Neuronal stem cell (in vitro differentiated cells): Measurements from ENCODE around the gene COL6A1.

Experiments
- DNase-seq: peaks from one replicate; pipeline ENCODE4 v3.0.0-alpha.2; 2013; ENCODE audit warnings: low spot score
- H2AFZ ChIP-seq: one replicate; pipeline ENCODE4 v1.6.1; 2013; ENCODE audit warnings: mild to moderate bottlenecking, low read length, inconsistent platforms
- H2AK5ac ChIP-seq: 2 replicates; pipeline ENCODE4 v1.6.1; 2013; ENCODE audit warnings: low read depth, mild to moderate bottlenecking, inconsistent platforms, low read length, moderate library complexity, mixed read lengths
- H2BK120ac ChIP-seq: 2 replicates; pipeline ENCODE4 v1.6.1; 2013; ENCODE audit warnings: low read depth, mild to moderate bottlenecking, inconsistent platforms, low read length, moderate library complexity, mixed read lengths
- H2BK12ac ChIP-seq: one replicate; pipeline ENCODE4 v1.6.1; 2013; ENCODE audit warnings: low read length, inconsistent platforms
- H2BK15ac ChIP-seq: 2 replicates; pipeline ENCODE4 v1.6.1; 2013; ENCODE audit warnings: mild to moderate bottlenecking, low read length, inconsistent platforms, mixed read lengths
- H2BK5ac ChIP-seq: one replicate; pipeline ENCODE4 v1.6.1; 2013; ENCODE audit warnings: inconsistent platforms, mild to moderate bottlenecking, low read length, moderate library complexity
- H3K14ac ChIP-seq: one replicate; pipeline ENCODE4 v1.6.1; 2013; ENCODE audit warnings: low read length, inconsistent platforms
- H3K18ac ChIP-seq: 2 replicates; pipeline ENCODE4 v1.6.1; 2013; ENCODE audit warnings: low read length, inconsistent platforms
- H3K23ac ChIP-seq: 2 replicates; pipeline ENCODE4 v1.6.1; 2013; ENCODE audit warnings: low read depth, mild to moderate bottlenecking, mixed read lengths, low read length, inconsistent platforms; ENCODE audit not compliant: poor library complexity
- H3K27ac ChIP-seq: replicated peaks from 3 replicates; pipeline ENCODE4 v1.5.1; 2013; ENCODE audit warnings: low read length, inconsistent platforms
- H3K27me3 ChIP-seq, 3 experiments: 2 replicates each; pipeline ENCODE4 v1.6.1; 2013; ENCODE audit warnings: low read length in 3 of 3, mild to moderate bottlenecking in 2 of 3, inconsistent platforms in 1 of 3, low read depth in 1 of 3, mixed read lengths in 1 of 3, moderate library complexity in 1 of 3; ENCODE audit not compliant: control insufficient read depth in 3 of 3, insufficient read depth in 3 of 3
- H3K36me3 ChIP-seq, 2 donors: replicated peaks in 1 of 2; 2 replicates each; pipeline ENCODE4 v1.6.1; 2013; ENCODE audit warnings: low read length in 2 of 2; ENCODE audit not compliant: control insufficient read depth in 2 of 2, insufficient read depth in 2 of 2
- H3K4ac ChIP-seq: 2 replicates; pipeline ENCODE4 v1.6.1; 2013; ENCODE audit warnings: inconsistent platforms, mild to moderate bottlenecking, low read length, moderate library complexity
- H3K4me1 ChIP-seq, 2 donors: 1 replicate in 1 of 2; 2 replicates in 1 of 2; pipeline ENCODE4 v1.6.1; 2013; ENCODE audit warnings: low read length in 2 of 2, low read depth in 1 of 2; ENCODE audit not compliant: control insufficient read depth in 2 of 2, insufficient read depth in 1 of 2
- H3K4me2 ChIP-seq: one replicate; pipeline ENCODE4 v1.6.1; 2013; ENCODE audit warnings: mild to moderate bottlenecking, low read length, inconsistent platforms; ENCODE audit not compliant: insufficient read depth, poor library complexity, severe bottlenecking
- H3K4me3 ChIP-seq, 2 donors: 2 replicates each; pipeline ENCODE4 v1.5.1; 2013; ENCODE audit warnings: low read length in 2 of 2, mild to moderate bottlenecking in 2 of 2, inconsistent platforms in 1 of 2, moderate library complexity in 1 of 2
- H3K79me1 ChIP-seq: one replicate; pipeline ENCODE4 v1.6.1; 2013; ENCODE audit warnings: low read depth, mild to moderate bottlenecking, inconsistent platforms, low read length, moderate library complexity
- H3K9ac ChIP-seq: one replicate; pipeline ENCODE4 v1.6.1; 2013; ENCODE audit warnings: mild to moderate bottlenecking, low read depth, low read length, inconsistent platforms; ENCODE audit not compliant: poor library complexity
- H3K9me3 ChIP-seq, 2 donors: replicated peaks in 1 of 2; 2 replicates each; pipeline versions ENCODE3 to v1.6.1; 2013; ENCODE audit warnings: low read length in 2 of 2, mild to moderate bottlenecking in 2 of 2, inconsistent platforms in 1 of 2, low read depth in 1 of 2, mixed read lengths in 1 of 2, moderate library complexity in 1 of 2; ENCODE audit not compliant: control insufficient read depth in 2 of 2, insufficient read depth in 1 of 2
- H4K8ac ChIP-seq: one replicate; pipeline ENCODE4 v1.6.1; 2013; ENCODE audit warnings: low read depth, mild to moderate bottlenecking, inconsistent platforms, low read length, moderate library complexity
- H4K91ac ChIP-seq: one replicate; pipeline ENCODE4 v1.6.1; 2013; ENCODE audit warnings: low read length, low read depth, mild to moderate bottlenecking, inconsistent platforms; ENCODE audit not compliant: poor library complexity
- WGBS, 2 donors: extraction: QIAGEN DNeasy Blood & Tissue Kit; methylation state at CpG; one replicate each; pipeline ENCODE4 v1.1.7; 2013; ENCODE audit warnings: missing lambda C conversion rate in 2 of 2, mixed read lengths in 1 of 2; ENCODE audit not compliant: insufficient read length in 2 of 2, insufficient replicate concordance in 1 of 2; ENCODE audit errors: extremely low coverage in 2 of 2; 5-methylcytosine and 5-hydroxymethylcytosine counted together

The COL6A1 gene

GRCh38 chr21:45941338-45941710 lies 40.2 kb upstream of the COL6A1 start:
- no peak overlapping the region for H2BK5ac ChIP-seq
- no peak overlapping the region for H3K27ac ChIP-seq
- no peaks in the 10 kb centered on the region for H3K4me1 ChIP-seq

DNA sequence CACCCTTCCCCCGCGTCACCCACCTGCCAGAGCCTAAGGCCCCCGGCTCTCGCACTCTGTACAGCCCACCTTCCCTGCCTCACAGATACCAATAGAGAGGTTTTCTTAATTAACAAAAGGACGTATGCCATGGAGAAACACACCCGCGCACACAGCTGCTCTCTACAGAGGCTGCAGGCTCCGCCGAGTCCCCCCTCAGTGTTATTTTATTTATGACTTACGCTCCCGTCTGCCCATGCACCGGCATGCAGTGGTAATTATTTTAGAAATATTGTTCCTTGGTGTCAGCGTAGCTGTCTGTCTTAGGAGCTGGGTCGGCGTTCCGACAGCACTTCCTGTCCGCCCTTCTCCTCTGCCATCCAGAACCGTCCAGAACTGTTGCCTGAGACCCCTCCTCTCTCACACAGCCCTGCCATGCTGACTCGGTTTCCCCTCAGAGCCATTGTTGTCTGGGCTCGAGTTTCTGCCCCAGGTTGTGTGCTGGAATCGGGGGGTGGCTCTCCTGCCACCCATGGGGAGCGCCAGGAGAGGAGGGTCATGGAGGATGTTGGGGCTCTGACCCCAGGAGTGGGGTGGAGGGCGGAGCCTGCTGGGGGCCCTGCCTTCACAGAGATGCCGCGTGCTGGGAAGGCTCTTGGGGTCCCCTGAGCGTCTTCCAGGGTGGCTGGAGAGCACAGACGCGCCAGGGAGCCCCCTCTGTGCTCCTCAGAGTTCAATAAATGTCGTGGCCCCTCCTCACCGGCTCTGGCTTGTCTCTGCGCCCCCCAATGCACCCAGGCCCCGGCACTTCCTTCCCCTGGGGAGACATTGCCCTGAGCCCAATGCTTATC lies 39.6 kb upstream of the COL6A1 start:
- H2AK5ac ChIP-seq, result peak overlapping the region; percentile 90
- H2BK12ac ChIP-seq, result no peak overlapping the region
- H3K4me3 ChIP-seq, result no peak overlapping the region
- no peak overlapping the region for H3K4me2 ChIP-seq
- no peak overlapping the region for H4K91ac ChIP-seq
- H3K4ac ChIP-seq, result no peak overlapping the region
- no peak overlapping the region for H2BK120ac ChIP-seq
- peak overlapping the region; percentile 71 for H3K14ac ChIP-seq
- no peak overlapping the region for H4K8ac ChIP-seq
- no peak for DNase-seq
- no peak overlapping the region for H3K18ac ChIP-seq
- no peak overlapping the region for H2AFZ ChIP-seq
- peak overlapping the region; percentile 39 for H2BK5ac ChIP-seq
- peaks cover 0 to 14% of the 10 kb centered on the region in 2 donors for H3K9me3 ChIP-seq
- H3K27ac ChIP-seq, result no peak overlapping the region
- no peak overlapping the region for H3K23ac ChIP-seq
- peaks cover 0 to 6% (median 0%) of the 10 kb centered on the region in 3 experiments for H3K27me3 ChIP-seq
- peaks cover 5% of the 10 kb centered on the region for H3K79me1 ChIP-seq
- no peaks in the 10 kb centered on the region for H3K4me1 ChIP-seq
- no peak overlapping the region for H3K9ac ChIP-seq
- H2BK15ac ChIP-seq, result peak overlapping the region; percentile 24
- no peaks in the 10 kb centered on the region for H3K36me3 ChIP-seq
- WGBS, 2 donors, result no CpG with 5 or more reads among the region's 32 CpGs

More at GRCh38 chr21:45941338-45941710, 40.2 kb upstream of the COL6A1 start:
- Histone ChIP-seq H3K9me3 (peaks cover 0 to 20% of the 10 kb centered on the region in 2 donors), H4K8ac (no peak overlapping the region), H3K23ac (no peak overlapping the region), H2BK12ac (no peak overlapping the region), H3K27me3 (peaks cover 0 to 9% (median 0%) of the 10 kb centered on the region in 3 experiments), H2AK5ac (peak overlapping the region; percentile 68), H2AFZ (no peak overlapping the region), H3K79me1 (peaks cover 5% of the 10 kb centered on the region), H3K4me2 (no peak overlapping the region), H3K18ac (peak overlapping the region; percentile 64), H2BK15ac (peak overlapping the region; percentile 24), H3K14ac (peak overlapping the region; percentile 71), H3K4me3 (no peak overlapping the region), H4K91ac (no peak overlapping the region), H2BK120ac (no peak overlapping the region), H3K4ac (no peak overlapping the region), H3K36me3 (no peaks in the 10 kb centered on the region), H3K9ac (no peak overlapping the region)
- no CpG with 5 or more reads among the region's 14 CpGs for WGBS, 2 donors
- no peak for DNase-seq

DNA sequence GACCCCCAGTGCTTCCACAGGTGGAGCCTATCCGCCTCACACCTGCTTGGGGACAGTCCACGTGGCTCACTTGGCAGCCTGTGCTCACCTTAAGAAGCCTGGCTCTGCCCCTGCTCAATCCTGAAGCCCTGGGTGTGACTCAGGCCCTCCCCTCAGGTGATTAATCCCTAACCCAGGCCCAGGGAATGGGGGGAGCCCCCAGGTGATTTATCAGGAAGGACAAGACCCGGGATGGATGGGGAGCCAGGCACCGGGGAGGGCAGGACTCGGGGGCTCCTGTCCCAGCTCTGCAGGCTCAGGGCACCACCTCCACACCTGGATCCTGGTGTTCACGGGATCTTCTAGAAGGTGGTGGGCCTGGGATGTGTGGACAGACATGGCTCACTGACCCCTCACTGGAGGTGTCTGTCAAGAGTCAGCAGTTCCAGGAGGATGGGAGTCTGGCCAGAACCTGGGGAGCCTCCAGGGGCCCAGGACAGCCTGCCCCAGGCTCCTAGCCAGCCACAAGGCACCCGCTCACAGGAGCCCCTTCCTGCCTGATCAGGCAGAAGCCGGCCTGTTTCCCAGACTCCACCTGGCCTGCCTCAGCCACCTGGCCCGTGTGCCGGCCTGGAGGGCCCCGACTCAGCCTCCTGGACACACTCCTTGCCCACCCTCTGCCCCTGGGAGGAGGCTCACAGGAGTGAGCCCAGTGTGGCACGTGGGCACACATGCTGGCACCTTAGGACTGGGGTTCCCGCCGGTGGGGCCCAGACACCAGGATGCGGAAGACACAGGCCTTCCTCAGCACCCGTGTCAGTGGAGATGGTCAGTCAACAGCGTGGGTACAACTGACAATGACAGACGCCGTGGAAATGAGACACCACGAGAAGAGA lies 38.6 kb upstream of the COL6A1 start:
- no peak overlapping the region for H3K4ac ChIP-seq
- no peak overlapping the region for H3K9ac ChIP-seq
- no peak overlapping the region for H2BK12ac ChIP-seq
- peak overlapping the region; percentile 72 for H4K91ac ChIP-seq
- H2BK5ac ChIP-seq, result no peak overlapping the region
- H2AK5ac ChIP-seq, result peak overlapping the region; percentile 56
- H3K4me2 ChIP-seq, result no peak overlapping the region
- WGBS, 2 donors, result no CpG with 5 or more reads among the region's 20 CpGs
- peaks cover 5% of the 10 kb centered on the region for H3K79me1 ChIP-seq
- H2BK120ac ChIP-seq, result peak overlapping the region; percentile 87
- no peak overlapping the region for H2AFZ ChIP-seq
- no peak overlapping the region for H3K14ac ChIP-seq
- H3K36me3 ChIP-seq, result no peaks in the 10 kb centered on the region
- peak overlapping the region; percentile 31 for H3K23ac ChIP-seq
- H3K9me3 ChIP-seq, result peaks cover 0 to 8% of the 10 kb centered on the region in 2 donors
- no peak overlapping the region for H3K4me3 ChIP-seq
- no peak overlapping the region for H2BK15ac ChIP-seq
- no peaks in the 10 kb centered on the region for H3K27me3 ChIP-seq
- H4K8ac ChIP-seq, result no peak overlapping the region
- no peak overlapping the region for H3K27ac ChIP-seq
- DNase-seq, result no peak
- peak overlapping the region; percentile 71 for H3K18ac ChIP-seq
- H3K4me1 ChIP-seq, result no peaks in the 10 kb centered on the region
